HepG2 (cell line): ENCODE measurements around the gene NOC2L. TPM values are rescaled to one million over a fixed set of nuclear protein-coding genes. Genes with fewer than 3 reads are reported as not detected.

Source experiments
- ATAC-seq: fragments of 200-7000 bp; cut with Tn5 transposase; 3 replicates; pipeline ENCODE4 v1.9.1; 2020; ENCODE audit warnings: mild to moderate bottlenecking, moderate library complexity
- BruUV-seq: library from RNA; stranded (reverse); fragments of 400-500 nt; replicated peaks from 2 replicates; lab custom pipeline; 2021; lab: Mats Ljungman, UMichigan
- CTCF ChIA-PET: fragments of 300-600 bp; formaldehyde crosslinking; extraction: SDS; loops from one replicate; lab custom pipeline; 2021; ENCODE audit warnings: low total read pairs, inconsistent platforms, low intra/inter-chr PET ratio; lab: Yijun Ruan, JAX
- POLR2A ChIA-PET: fragments of 350-600 bp; sonication (Branson Sonifier 250); formaldehyde crosslinking; loops from one replicate; lab custom pipeline; 2020; ENCODE audit warnings: antibody characterized with exemption, inconsistent platforms; lab: Yijun Ruan, JAX
- DNase-seq: peaks from one replicate; pipeline ENCODE4 v3.0.0-alpha.2; 2015; ENCODE audit warnings: low spot score
- FAIRE-seq: peaks from 3 replicates; lab custom pipeline; 2011; peaks lifted over from hg19 to GRCh38; lab: Jason Lieb, UNC
- H2AFZ ChIP-seq: one replicate; pipeline ENCODE4 v1.6.1; 2011; ENCODE audit warnings: low read length, inconsistent platforms
- H3K27ac ChIP-seq: fragments of 300-600 bp; 3 replicates; pipeline ENCODE4 v1.8.0; 2011; ENCODE audit warnings: mixed run types, mild to moderate bottlenecking, mixed read lengths, low read length, inconsistent platforms; ENCODE audit not compliant: insufficient read depth; ENCODE audit errors: extremely low read length
- H3K27me3 ChIP-seq, 2 experiments: fragments of 200-600 bp in 1 of 2; 2 replicates in 1 of 2; 3 replicates in 1 of 2; pipeline versions ENCODE4 v1.6.0 to v1.8.0; 2011; ENCODE audit warnings: low read length in 2 of 2, mild to moderate bottlenecking in 2 of 2, moderate library complexity in 2 of 2, inconsistent platforms in 1 of 2; ENCODE audit not compliant: insufficient read depth in 2 of 2, control insufficient read depth in 1 of 2
- H3K36me3 ChIP-seq, 2 experiments: fragments of 200-600 bp in 1 of 2; replicated peaks in 1 of 2; 2 replicates in 1 of 2; 3 replicates in 1 of 2; pipeline versions ENCODE4 v1.5.1 to v1.8.0; 2011; ENCODE audit warnings: low read length in 2 of 2, inconsistent platforms in 1 of 2; ENCODE audit not compliant: insufficient read depth in 2 of 2, control insufficient read depth in 1 of 2
- H3K4me1 ChIP-seq: 2 replicates; pipeline ENCODE4 v1.5.1; 2012; ENCODE audit warnings: low read length, inconsistent platforms; ENCODE audit not compliant: insufficient read depth
- H3K4me2 ChIP-seq: 2 replicates; pipeline ENCODE4 v1.6.0; 2011; ENCODE audit warnings: low read depth, low read length, inconsistent platforms
- H3K4me3 ChIP-seq, 3 experiments: fragments of 200-600 bp in 1 of 3; sonication (generic), shearing (Covaris generic) in 1 of 3; replicated peaks in 1 of 3; 2 replicates each; pipeline ENCODE4 v1.5.1; 2011 to 2016; ENCODE audit warnings: low read length in 3 of 3, inconsistent platforms in 2 of 3, low read depth in 2 of 3, mild to moderate bottlenecking in 2 of 3, control low read depth in 1 of 3, mixed read lengths in 1 of 3; ENCODE audit not compliant: insufficient read depth in 1 of 3
- H3K79me2 ChIP-seq: one replicate; pipeline ENCODE4 v1.6.1; 2011; ENCODE audit warnings: low read length, inconsistent platforms; ENCODE audit not compliant: insufficient read depth
- H3K9ac ChIP-seq: 2 replicates; pipeline ENCODE4 v1.6.0; 2011; ENCODE audit warnings: mild to moderate bottlenecking, low read depth, low read length, inconsistent platforms; ENCODE audit not compliant: insufficient read depth
- H3K9me3 ChIP-seq: 2 replicates; pipeline ENCODE4 v1.5.1; 2012; ENCODE audit warnings: mild to moderate bottlenecking, low read length
- H4K20me1 ChIP-seq: 2 replicates; pipeline ENCODE4 v1.6.0; 2011; ENCODE audit warnings: inconsistent platforms, mild to moderate bottlenecking, low read length, moderate library complexity; ENCODE audit not compliant: insufficient read depth
- SNAI1 ChIP-seq: sonication (generic); formaldehyde crosslinking; IDR thresholded peaks from 2 replicates; pipeline ENCODE4 v1.5.0; 2020; ENCODE audit warnings: mild to moderate bottlenecking, missing genetic modification reagents, borderline replicate concordance
- ZNF160 ChIP-seq: sonication (generic); formaldehyde crosslinking; IDR thresholded peaks from 2 replicates; pipeline ENCODE4 v1.8.0; 2022; ENCODE audit warnings: mild to moderate bottlenecking, inconsistent platforms, missing genetic modification reagents
- ZNF557 ChIP-seq: sonication (generic); formaldehyde crosslinking; IDR thresholded peaks from 2 replicates; pipeline ENCODE4 v1.4.0; 2020; ENCODE audit warnings: missing genetic modification reagents
- ZNF704 ChIP-seq: sonication (generic); formaldehyde crosslinking; IDR thresholded peaks from 2 replicates; pipeline ENCODE4 v1.8.1; 2023; ENCODE audit warnings: mild to moderate bottlenecking, inconsistent platforms, moderate library complexity, missing genetic modification reagents, borderline replicate concordance
- ZNF713 ChIP-seq: sonication (generic); formaldehyde crosslinking; IDR thresholded peaks from 2 replicates; pipeline ENCODE4 v1.4.0; 2020; ENCODE audit warnings: mild to moderate bottlenecking, missing genetic modification reagents
- ZNF816 ChIP-seq: sonication (generic); formaldehyde crosslinking; IDR thresholded peaks from 2 replicates; pipeline ENCODE4 v1.8.0; 2022; ENCODE audit warnings: missing genetic modification reagents, mild to moderate bottlenecking, borderline replicate concordance
- WGBS: methylation state at CpG from one replicate; pipeline ENCODE4 v1.1.6; 2017; ENCODE audit warnings: low lambda C conversion rate; 5-methylcytosine and 5-hydroxymethylcytosine counted together
- in situ Hi-C: cut with HindIII; loops from 2 replicates; pipeline ENCODE4 v1.10.0; 2017; ENCODE audit warnings: low pct_unique_long_range_greater_than_20kb; ENCODE audit not compliant: extremely low pct_ligation_motif_present
- intact Hi-C: fragments of 100-400 bp; cut with micrococcal nuclease; formaldehyde crosslinking; loops from one replicate; pipeline ENCODE4 v1.10.0; 2022; ENCODE audit not compliant: unreplicated experiment
- polyA plus RNA-seq, 8 experiments: library from polyadenylated mRNA; depleted of rRNA in 3 of 8; stranded (reverse) in 7 of 8; unstranded in 1 of 8; fragments of >200 nt; fragmentation: Illumina TruSeq in 4 of 8; extraction: Trizol in 4 of 8; gene quantifications; 2 replicates each; pipeline versions ENCODE4 v1.2.1 to v1.2.3, GENCODE V29; 2011 to 2016; ENCODE audit warnings: low read depth in 4 of 8, missing spikeins in 1 of 8, mixed read lengths in 1 of 8; ENCODE audit not compliant: insufficient read depth in 1 of 8
- total RNA-seq, 5 experiments: library from RNA; depleted of rRNA; stranded (reverse); fragments of >200 nt; fragmentation: Illumina TruSeq; extraction: Trizol; gene quantifications; 2 replicates each; pipeline ENCODE4 v1.2.3, GENCODE V29; 2016; ENCODE audit warnings: low read depth in 1 of 5
- TF ChIP-seq, protein P1 (sequence below): fragments of 450-650 bp; IDR thresholded peaks from 2 replicates; pipeline ENCODE4 v1.6.1; 2016

The NOC2L gene
- total and polyA plus RNA-seq, 2 of the 13 experiments (the other 11 are each of a cell fraction or from before 2014, with no cell fraction given) = 32.0 to 103 TPM

GRCh38 chr1:910881-911721 lies 48.0 kb downstream of the NOC2L start:
- H3K9me3 ChIP-seq = no peaks in the 10 kb centered on the region
- H3K4me2 ChIP-seq = no peak overlapping the region
- H4K20me1 ChIP-seq = no peaks in the 10 kb centered on the region
- no peaks in the 10 kb centered on the region for H3K36me3 ChIP-seq
- 18% methylated on average over 18 of the region's 25 CpGs for WGBS
- H3K4me1 ChIP-seq = peaks cover 47% of the 10 kb centered on the region
- H3K9ac ChIP-seq = no peak overlapping the region
- intact Hi-C loops (no loop called here), in situ Hi-C loops (no loop called here)
- ChIA-PET POLR2A (no interaction called here), CTCF (no interaction called here)
- ATAC-seq (peak; percentile 12; the same call in 1 of the 3 replicates), DNase-seq (no peak), FAIRE-seq (no peak)
- H3K27me3 ChIP-seq = peaks cover 29 to 74% of the 10 kb centered on the region in 2 experiments; a peak in 4 of 5 replicates
- H2AFZ ChIP-seq = no peak overlapping the region
- no peak overlapping the region for H3K4me3 ChIP-seq
- TF ChIP-seq ZNF160 (CRISPR knock-in tag) (no peak), SNAI1 (CRISPR knock-in tag) (no peak), ZNF704 (CRISPR knock-in tag) (no peak), ZNF557 (CRISPR knock-in tag) (no peak), ZNF713 (no peak), ZNF816 (CRISPR knock-in tag) (no peak)
- TF ChIP-seq, protein P1, sequence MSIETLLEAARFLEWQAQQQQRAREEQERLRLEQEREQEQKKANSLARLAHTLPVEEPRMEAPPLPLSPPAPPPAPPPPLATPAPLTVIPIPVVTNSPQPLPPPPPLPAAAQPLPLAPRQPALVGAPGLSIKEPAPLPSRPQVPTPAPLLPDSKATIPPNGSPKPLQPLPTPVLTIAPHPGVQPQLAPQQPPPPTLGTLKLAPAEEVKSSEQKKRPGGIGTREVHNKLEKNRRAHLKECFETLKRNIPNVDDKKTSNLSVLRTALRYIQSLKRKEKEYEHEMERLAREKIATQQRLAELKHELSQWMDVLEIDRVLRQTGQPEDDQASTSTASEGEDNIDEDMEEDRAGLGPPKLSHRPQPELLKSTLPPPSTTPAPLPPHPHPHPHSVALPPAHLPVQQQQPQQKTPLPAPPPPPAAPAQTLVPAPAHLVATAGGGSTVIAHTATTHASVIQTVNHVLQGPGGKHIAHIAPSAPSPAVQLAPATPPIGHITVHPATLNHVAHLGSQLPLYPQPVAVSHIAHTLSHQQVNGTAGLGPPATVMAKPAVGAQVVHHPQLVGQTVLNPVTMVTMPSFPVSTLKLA = peak; percentile 88
- BruUV-seq = no TSS peak
- H3K27ac ChIP-seq = no peak overlapping the region
- H3K79me2 ChIP-seq = no peaks in the 10 kb centered on the region
